GM21786 (cell line): Measurements from ENCODE around the gene RHBG.
"Not testable (repeated sequence)": the region's sequence is repeated elsewhere in the genome, so short reads cannot be mapped to it uniquely, and the experiment has no call there.

Experiments used
- ATAC-seq: cut with Tn5 transposase; IDR thresholded peaks from one replicate; pipeline ENCODE4 v1.9.1; 2021; ENCODE audit not compliant: unreplicated experiment

The RHBG gene

DNA sequence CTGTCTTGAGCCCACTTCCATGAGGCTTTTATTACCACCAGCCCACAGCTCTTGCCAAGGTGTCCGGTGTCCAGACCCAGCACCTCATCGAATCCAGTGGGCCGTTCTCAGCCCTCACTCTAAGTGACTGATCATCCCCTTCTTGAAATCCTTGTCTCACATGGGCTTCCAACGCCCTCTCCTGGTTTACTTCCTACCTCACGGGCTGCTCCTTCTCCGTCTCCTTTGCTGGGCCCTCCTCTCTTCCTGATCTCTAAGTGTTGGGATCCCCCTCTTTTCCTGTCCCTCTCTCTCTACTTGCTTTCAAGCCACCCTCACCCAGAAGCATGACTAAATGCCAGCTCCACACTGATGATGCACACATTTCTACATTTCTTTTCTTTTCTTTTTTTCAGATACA, 9.0 kb upstream of the RHBG start:
- no peak for ATAC-seq

DNA sequence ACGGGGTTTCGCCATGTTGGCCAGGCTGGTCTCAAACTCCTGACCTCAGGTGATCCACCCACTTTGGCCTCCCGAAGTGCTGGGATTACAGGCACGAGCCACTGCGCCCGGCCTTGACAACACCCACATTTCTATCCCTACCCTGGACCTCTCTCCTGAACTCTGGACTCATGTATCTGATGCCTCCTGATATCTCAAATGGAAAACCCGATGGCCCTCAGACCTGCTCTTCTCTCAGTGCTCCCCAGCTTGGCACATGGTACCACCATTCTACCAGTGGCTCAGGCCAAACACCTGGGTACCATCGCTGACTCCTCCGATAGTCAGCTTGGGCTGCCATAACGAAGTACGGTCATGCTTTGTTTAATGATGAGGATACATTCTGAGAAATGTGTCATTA, 8.5 kb upstream of the RHBG start:
- no peak for ATAC-seq

DNA sequence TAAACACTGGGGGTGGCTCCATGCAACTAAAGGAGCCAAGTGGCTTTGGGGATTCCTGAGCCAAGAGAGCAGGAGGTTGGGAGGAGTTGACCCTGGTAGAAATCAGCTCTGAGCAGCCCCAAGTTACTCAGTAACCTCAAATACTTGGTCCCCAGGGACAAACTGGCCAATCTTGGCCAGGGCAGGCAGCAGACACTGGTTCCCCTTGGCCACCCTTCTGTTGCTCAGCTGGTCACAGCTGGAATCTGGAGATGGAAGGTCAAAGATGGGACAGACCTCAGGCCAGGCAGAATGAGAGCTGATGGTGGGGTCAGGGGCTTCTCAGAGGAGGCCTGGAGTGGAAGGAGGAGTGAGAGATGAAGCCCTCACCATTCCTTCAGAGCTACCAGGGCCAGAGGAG, 3.3 kb upstream of the RHBG start:
- no peak for ATAC-seq

DNA sequence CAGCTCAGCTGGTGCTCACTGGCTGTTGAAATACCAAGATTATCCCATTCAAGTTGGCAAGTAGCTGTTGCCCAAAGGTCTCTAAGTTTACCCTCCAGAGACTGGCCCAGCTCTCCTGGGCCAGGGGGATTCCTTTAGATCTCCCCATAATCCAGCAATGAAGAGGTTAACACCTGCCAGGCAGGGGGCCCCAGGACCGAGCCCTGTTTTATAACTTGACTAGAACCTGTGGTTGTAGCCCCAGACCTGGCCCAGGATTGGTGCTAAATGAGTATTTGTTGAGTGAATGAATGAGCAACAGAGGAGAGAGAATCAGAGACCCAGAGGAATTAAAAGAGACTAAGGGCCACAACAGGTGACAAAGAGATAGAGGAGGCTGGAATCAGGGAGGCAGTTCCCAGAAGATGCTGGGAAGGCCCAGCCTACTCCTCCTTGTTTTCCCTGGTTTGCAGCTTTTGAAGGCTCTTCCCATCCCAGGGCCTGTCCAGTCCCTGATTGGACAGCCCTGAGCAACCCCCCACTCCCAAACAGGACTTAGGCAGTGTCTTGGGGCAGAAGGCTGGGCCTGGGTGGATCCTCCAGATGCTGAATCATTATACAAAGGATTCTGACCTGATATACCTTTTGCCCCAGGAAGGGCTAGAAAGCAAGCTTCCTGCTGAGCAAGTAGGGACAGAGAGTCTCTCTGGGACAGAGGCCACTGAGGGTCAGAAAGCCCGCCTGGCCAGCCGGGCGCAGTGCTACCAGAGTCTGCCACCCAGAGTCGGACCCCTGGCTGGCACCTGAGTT, 2.4 kb upstream of the RHBG start:
- ATAC-seq = no peak

DNA sequence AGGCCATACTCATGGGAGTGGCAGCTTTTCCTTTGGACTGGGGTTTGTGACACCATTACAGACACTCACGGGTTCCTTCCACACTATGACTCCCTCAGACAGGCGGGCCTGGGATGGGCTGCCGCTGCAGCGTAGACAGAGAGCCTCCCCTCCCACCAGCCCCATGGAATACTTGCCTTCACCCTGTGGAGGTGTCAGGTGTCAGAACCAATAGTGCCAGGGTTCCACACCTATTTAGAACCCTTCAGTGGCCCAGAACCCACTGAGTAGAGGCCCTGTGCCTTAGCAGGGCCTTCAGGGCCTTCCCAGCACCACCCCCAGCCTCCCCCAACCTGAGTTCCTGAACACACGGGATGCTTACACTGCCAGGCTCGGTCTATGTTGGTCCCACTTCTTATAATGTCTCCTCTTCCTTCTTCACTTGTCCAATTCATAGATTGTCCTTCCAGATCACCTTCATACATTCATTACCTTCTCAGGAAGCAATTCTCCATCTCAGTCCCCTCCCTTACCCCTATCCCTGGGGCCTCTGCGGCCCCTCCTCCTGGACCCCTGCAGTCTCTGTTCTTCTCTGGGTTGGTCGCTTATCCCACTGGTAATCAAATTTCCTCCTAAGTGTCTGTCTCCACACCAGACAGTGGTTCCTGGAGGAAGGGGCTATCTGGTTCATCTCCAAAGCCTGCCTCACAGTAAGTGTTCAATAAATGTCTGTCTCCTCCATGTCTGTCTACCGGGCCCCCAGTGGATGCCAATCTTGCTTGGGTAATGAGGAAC, 1.4 kb upstream of the RHBG start:
- ATAC-seq = no peak

DNA sequence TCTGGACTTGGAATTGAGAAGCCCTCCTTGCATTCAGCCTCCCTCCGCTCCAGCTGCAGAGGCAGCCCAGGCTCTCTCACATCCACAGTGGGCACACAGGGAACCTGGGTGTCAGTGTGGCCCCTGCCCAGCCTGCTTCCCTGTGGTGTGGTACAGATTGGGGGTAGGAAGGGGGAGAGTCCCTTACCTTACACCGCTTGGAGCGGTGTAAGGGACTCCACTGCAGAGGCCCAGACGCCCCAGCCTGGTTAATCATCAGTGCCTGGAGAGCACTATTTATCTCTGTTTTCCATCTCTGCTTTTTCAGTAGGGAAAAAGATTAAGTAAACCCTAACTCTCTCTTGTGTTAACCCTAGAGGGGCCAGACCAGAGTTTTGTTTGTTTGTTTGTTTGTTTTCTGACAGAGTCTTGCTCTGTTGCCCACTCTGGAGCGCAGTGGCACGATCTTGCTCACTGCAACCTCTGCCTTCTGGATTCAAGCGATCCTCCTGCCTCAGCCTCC, 803 bp upstream of the RHBG start:
- ATAC-seq = no peak

DNA sequence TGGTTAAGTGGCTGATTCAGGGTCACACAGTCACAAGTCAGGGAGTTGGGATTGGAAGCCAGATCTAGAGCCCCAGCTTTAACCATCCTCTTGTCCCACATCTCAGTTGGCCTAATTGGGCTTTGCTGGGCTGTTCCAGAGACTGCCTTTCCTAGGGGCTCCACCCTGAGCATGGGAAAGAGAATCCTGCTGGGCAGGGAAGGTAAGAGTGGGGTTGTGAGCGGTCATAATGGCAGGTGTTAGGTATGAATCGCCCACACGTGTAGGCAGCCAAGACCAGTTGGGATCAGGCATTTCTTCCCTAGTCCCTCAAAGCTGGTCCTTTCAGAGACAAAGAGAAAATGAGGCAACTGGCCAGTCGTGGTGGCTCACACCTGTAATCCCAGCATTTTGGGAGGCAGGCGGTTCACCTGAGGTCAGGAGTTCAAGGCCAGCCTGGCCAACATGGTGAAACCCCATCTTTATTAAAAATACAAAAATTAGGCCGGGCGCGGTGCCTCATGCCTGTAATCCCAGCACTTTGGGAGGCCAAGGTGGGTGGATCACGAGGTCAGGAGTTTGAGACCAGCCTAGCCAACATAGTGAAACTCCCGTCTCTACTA, 775 bp downstream of the RHBG start:
- ATAC-seq = not testable (repeated sequence)

DNA sequence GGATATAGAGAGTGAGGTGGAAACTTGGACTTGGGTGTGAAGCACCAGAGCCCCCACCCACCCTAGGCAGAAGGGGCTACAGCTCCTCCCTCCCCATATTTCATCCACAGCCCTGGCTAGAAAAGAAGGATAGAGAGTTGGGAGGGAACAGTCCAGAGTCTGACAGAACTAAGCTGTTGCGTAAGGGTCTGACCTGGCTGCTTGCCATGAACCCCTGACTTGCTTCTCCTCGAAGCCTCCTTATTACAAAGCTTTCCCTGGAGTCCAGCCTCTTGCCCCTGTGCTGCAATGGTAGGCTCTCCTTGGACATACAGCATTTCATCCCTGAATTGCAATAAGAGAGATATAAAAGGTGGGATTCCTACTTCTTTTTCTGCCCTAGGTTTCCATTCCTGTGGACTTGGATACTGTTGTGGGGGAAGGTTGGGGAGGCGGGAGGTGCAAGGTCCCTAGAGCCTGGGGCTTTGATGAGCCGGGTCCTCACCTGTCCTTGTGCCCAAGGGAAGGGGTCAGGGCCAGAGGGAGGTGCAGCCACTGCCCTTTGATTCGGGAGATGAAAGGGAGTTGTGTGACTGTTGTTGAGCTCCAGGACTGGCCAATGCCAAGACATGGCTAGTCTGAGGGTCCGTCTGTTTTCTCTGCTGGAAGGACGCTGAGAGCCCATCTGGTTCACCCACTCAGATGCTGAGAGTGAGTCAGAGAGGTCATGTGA, 2.7 kb downstream of the RHBG start:
- no peak for ATAC-seq

DNA sequence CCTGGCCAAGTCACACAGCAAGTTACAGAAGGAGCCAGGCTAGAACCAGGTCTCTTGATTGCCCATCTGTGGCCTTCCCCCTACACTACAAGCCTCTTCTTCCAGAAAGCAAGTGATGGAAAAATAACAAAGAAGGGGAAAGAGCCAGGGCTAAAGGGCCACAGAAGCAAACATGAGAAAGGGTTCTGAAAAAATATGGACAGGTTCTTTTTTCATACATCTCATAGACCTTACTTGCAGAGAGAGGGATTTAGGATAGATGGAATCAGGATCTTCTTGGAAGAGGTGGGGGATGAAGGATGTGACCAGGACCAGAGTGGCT, 3.2 kb downstream of the RHBG start:
- ATAC-seq = no peak

DNA sequence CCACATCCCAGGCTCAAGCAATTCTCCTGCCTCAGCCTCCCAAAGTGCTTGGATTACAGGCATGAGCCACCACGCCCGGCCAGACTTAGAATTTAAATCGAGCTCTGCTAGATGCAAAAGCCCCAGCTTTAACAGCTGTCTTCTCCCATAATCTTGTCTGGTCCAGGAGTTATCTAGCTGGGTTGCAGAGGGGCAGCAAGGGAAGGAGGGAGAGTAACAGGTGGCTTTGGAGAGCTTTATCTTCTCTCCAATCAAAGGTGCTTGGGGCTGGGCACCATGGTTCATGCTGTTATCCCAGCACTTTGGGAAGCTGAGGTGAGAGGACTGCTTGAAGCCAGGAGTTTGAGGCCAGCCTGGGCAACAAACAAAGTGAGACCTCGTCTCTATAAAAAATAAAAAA, 3.9 kb downstream of the RHBG start:
- ATAC-seq = no peak

DNA sequence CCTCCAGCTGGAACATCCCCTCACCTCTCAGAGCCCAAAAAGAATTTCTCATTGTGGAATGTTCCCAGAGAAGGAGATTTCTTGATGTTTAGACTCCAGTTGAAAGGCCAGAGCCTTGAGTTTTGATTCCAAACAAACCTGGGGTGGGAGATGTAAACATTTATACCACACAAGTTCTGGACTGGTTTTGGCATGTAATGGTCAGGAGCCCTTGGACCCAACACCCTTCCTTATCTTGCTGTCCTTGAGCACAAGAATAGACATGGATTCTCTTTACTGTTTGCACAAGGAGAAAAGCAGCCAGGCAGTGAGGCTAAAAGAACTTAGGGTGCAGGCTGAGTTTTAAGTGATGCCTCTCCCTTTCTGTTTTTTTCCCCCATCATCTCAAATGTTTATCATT, 4.5 kb downstream of the RHBG start:
- ATAC-seq = no peak

DNA sequence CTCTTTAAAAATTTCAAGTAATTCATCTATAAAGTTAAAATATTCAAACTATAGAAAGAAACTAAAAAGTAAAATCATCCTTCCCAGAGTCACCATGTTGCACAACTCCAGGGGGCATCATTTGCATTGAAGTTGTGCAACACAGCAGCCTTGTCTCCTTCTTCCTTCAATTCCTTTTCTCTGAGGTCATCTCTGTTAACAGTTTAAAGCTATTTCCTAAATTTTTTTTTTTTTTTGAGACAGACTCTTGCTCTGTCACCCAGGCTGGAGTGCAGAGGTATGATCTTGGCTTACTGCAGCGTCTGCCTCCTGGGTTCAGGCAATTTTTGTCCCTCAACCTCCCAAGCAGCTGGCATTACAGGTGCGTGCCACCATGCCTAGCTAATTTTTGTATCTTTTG, 7.1 kb downstream of the RHBG start:
- no peak for ATAC-seq

DNA sequence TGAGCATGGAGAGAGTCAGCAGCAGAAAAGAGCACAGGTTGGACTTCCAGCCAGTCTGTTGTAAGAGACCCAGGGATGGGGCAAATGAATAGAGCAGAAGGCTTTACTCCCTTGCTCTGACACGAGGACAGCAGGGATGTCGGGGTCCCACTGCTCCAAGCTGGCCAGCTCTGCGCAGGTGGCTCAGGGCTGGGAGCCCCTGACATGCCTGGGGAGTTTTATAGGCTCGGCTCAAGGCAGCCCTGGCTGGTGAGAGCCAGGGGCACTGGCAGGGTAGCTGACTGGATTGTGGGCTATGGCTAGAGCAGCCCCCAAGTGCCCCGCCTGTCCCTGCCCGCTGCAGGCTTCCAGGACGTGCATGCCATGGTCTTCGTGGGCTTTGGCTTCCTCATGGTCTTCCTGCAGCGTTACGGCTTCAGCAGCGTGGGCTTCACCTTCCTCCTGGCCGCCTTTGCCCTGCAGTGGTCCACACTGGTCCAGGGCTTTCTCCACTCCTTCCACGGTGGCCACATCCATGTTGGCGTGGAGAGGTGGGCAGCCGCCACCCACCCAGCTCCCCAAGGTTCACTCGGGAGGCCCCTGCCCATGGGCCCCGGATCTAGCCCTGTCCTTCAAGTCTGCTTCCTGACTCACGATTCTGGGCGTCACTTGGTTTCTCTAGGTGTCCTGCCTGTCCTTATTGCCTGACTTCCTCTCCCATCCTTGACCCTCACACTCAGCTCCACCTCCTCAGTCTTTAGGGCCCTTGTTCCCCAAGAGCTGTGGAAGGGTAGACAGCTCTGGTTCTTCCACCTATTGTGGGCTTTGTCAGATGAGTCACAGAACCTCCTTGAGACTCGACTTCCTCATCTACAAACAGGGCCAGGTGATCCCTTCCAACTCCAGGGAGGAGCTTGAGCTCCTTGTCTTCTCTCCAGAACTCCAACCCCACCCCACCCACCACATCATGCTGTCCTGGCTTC, 8.2 kb downstream of the RHBG start:
- ATAC-seq = no peak

DNA sequence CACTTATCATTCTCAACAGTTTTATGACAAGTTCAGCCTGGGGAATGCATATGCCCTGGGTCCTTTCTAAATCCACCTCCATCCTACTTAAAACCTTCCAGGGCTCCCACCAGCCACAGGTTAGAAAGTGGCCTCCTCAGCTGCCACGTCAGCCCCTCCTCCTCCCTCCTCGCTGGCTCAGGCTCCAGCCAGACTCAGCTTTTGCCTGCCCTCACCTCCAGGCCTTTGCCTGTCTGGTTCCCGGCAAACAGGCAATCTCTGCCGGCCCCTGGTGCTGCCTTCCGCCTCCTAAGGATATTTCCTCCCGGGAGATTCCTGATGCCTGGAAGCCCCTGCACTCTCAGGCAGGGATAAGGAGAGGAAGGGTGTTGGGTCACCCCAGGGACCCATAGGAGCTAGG, 9.5 kb downstream of the RHBG start:
- no peak for ATAC-seq

DNA sequence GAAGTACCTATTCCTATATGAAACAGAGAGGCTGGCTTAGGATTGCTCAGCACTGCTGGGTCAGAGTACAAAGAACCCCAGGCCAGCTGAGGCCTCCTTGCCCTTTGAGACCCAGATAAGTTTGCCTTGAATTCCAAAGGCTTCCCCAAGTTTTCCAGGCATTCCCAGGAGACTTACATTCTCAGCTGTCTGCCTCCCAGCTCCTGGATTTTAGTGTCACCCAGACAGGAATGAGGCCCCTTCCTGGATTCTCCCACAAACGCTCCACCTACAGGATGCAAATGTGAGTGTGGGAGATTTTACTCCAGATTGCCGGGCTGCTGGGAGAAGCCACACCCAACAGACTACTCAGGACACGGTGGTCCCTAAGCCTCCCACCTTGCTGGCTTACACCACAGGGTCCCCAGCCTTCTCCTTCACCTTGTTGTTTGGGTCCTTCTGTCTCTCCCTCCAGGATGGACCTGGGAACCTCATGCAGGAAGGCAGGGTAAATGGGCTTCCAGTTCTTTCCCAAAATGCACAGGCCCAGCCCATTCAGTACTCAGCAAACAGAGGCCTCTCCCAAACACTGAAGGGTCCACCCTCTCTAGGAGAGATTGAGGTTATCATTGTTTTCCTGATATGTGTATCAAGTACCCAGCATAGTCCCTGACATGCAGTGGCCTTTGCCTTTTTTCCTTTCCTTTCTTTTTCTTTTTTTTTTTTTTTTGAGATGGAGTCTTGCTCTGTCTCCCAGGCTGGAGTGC, 10.6 kb downstream of the RHBG start:
- ATAC-seq = no peak

DNA sequence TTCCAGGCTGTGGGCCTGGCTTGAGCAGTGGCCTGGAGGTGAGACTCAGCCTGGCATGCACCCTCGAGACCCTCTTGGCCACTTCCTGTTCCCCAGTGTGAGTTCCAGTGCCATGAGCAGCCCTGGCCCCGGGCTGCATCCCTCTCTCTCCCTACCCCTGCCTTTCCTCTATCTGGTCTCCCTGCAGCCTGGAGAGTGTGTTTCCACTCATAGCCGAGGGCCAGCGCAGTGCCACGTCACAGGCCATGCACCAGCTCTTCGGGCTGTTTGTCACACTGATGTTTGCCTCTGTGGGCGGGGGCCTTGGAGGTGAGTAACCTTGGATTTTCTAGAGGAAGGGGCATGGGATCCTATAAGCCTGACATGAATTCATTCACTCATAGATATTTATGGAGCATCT, 13.6 kb downstream of the RHBG start:
- no peak for ATAC-seq

DNA sequence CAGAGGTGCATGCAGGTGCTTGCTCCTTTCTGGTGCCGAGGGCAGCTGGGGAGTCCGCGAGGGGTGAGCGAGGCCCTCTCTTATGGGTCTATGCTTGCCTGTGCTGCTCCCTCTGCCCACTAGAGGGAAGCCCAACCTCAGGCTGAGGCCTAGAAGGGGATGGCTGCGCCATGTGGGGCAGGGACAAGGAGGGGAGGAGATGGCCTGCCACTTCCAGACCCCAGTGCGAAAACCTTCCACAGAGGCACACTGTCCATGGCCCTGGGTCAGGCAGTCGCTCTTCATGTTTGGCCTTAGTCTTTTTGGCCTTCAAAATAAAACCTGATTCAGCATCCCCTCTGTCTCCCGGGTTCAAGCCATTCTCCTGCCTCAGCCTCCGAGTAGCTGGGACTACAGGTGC, 14.0 kb downstream of the RHBG start:
- peak; percentile 50 for ATAC-seq

DNA sequence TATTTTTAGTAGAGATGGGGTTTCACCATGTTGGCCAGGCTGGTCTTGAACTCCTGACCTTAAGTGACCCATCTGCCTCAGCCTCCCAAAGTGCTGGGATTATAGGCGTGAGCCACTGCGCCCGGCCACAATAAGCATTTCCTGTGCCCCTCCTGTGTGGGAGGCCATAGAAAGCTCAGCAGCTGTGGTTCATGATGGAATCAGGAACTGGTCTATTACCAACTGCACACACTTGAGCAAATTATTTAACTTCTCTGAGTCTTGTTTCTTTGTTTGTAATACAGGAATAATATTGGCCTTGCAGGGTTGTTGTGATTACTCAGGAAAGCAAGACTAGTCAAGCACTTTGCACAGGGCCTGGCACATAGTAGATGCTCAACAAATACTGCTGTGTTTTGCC, 15.0 kb downstream of the RHBG start:
- ATAC-seq = no peak

DNA sequence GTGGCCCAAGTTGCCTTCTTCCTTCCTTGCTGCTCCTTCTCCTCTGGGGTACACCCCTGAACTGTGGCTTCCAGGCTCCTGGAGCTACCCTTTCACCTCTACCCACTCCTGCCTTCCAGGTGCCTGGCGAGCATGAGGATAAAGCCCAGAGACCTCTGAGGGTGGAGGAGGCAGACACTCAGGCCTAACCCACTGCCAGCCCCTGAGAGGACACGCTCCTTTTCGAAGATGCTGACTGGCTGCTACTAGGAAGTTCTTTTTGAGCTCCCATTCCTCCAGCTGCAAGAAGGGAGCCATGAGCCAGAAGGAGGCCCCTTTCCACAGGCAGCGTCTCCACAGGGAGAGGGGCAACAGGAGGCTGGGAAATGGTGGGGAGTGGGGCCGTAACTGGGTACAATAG, 15.6 kb downstream of the RHBG start:
- ATAC-seq = no peak

DNA sequence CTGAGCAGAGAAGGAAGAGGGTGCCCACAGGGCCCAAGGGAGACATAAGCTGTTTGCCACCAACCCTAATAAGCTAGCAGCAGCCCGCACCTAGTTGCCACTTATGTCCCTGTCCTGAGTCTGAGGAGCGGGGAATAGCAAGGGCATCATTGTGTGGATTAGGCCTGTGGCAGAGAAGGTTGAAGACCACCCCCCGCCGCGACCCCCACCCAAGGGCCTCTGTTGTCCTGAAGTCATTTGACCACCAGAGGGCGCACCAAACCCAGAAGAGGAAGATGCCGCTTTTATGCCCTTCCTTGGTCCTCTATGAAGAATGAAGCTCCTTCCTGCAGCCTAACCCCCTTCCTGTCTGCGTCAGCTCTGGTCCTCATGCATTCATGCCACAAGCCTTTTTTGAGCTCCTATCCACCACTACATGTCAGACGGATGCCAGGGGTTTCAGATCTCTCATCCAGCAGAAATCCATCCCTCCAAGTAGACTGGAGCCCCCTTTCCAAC, 16.6 kb downstream of the RHBG start:
- no peak for ATAC-seq
